K562 treated with DMSO at 1 percent for 48 hours (cell line): Measurements from ENCODE around the gene STYXL1. TPM values are rescaled to one million over a fixed set of nuclear protein-coding genes. Genes with fewer than 3 reads are reported as not detected.

ENCODE experiments used
- total RNA-seq: library from RNA; unstranded; fragments of 300-600 nt; gene quantifications from 2 replicates; pipeline ENCODE4 v1.2.3, GENCODE V29; 2022; ENCODE audit warnings: low replicate concordance; ENCODE audit errors: extremely low read depth

Gene STYXL1
- not detected in 2 replicates for total RNA-seq

GRCh38 chr7:76047811-76048667 is at the start of gene STYXL1, which contains the start of gene MDH2:
Gene STYXL1, minus strand, starts transcription at chr7:76048000. Its CDS starts 17,477 bp downstream, at chr7:76030523.
Gene MDH2, plus strand, starts transcription at chr7:76048106. Its CDS starts 55 bp downstream, at chr7:76048161.

GRCh38 chr7:75994388-75995051 is 53.3 kb downstream of the STYXL1 start, which contains the start of gene TMEM120A:
Gene TMEM120A, minus strand, starts transcription at chr7:75994595. Its CDS starts 25 bp downstream, at chr7:75994570.

Other genes starting within 250 kb of the STYXL1 start
- gene CCL24, start 234.2 kb downstream of the STYXL1 start, total RNA-seq, result not detected in 2 replicates
- gene RHBDD2, start 169.0 kb downstream of the STYXL1 start, total RNA-seq, result not detected in 2 replicates
- 2,270 TPM in 1 of 2 replicates, not detected in the other for gene POR, start 132.8 kb downstream of the STYXL1 start, total RNA-seq
- gene TMEM120A, start 53.4 kb downstream of the STYXL1 start, total RNA-seq, result not detected in 2 replicates
- gene MDH2, start 106 bp upstream of the STYXL1 start, total RNA-seq, result not detected in 2 replicates
- not detected in 2 replicates for gene SRRM3, start 153.9 kb upstream of the STYXL1 start, total RNA-seq